DMS53 (cell line): ENCODE data around the gene KRT33A.
"Not testable (repeated sequence)": the region's sequence is repeated elsewhere in the genome, so short reads cannot be mapped to it uniquely, and the experiment has no call there.

ENCODE experiments used
- DNase-seq: peaks from one replicate; lab custom pipeline; 2025; lab: John Stamatoyannopoulos, UW

The KRT33A gene

DNA sequence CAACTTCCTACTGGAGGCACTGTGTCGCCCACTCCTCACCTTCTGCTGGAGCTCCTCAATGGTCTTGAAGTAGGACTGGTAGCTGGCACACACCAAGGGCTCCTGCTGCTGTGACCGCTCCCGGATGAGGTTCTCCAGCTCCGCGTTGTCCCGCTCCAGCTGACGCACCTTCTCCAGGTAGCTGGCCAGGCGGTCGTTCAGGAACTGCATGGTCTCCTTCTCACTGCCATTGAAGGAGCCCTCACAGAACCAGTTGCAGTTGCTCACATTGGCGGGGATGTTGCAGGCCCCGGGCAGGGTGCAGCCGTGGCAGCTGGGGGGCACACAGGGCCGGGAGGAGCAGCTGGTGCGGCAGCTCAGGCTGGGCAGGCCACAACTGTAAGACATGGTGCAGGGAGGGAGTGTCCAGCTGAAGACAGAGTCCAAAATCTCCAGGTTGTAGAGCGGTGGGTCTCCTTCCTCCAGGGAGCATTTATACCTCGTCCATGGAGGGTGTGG is at the start of gene KRT33A:
KRT33A (minus strand) TSS at position 448 of the 498 bp plus-strand sequence; CDS start at position 387, 61 bp downstream.
- DNase-seq, result not testable (repeated sequence)

DNA sequence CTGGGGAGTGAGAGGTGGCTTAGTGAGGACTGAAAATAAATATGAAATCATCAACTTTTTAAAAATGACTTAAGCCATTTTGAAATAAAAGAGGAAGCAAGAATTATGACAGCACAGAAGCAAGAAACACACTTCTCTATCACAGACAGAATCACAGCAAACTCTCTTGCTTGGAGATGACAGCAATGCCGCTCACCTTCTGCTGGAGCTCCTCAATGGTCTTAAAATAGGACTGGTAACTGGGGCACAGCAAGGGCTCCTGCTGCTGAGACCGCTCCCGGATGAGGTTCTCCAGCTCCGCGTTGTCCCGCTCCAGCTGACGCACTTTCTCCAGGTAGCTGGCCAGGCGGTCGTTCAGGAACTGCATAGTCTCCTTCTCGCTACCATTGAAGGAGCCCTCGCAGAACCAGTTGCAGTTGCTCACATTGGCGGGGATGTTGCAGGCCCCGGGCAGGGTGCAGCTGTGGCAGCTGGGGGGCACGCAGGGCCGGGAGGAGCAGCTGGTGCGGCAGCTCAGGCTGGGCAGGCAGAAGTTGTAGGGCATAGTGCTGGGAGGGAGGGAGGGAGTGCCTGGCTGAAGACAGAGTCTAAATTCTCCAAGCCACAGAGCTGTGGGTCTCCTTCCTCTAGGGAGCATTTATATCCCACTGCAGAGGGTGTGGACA is 46.5 kb upstream of the KRT33A start, which contains the start of gene KRT31:
KRT31 (minus strand) TSS at position 613 of the 665 bp plus-strand sequence; CDS start at position 544, 69 bp downstream.
- DNase-seq, result no peak

- DNase-seq, result no peak
Measured at GRCh38 chr17:41396340-41396739, 45.7 kb upstream of the KRT33A start.

GRCh38 chr17:41395611-41396010 is 45.0 kb upstream of the KRT33A start:
- DNase-seq, result no peak

- DNase-seq, result not testable (repeated sequence)
Measured at GRCh38 chr17:41395044-41395443, 44.4 kb upstream of the KRT33A start.

- no peak for DNase-seq
Measured at GRCh38 chr17:41394254-41394996, 43.8 kb upstream of the KRT33A start.

GRCh38 chr17:41393826-41394225 is 43.2 kb upstream of the KRT33A start:
- no peak for DNase-seq

- no peak for DNase-seq
Measured at GRCh38 chr17:41393294-41393693, 42.7 kb upstream of the KRT33A start.

GRCh38 chr17:41392278-41392677 is 41.6 kb upstream of the KRT33A start:
- DNase-seq, result no peak

DNA sequence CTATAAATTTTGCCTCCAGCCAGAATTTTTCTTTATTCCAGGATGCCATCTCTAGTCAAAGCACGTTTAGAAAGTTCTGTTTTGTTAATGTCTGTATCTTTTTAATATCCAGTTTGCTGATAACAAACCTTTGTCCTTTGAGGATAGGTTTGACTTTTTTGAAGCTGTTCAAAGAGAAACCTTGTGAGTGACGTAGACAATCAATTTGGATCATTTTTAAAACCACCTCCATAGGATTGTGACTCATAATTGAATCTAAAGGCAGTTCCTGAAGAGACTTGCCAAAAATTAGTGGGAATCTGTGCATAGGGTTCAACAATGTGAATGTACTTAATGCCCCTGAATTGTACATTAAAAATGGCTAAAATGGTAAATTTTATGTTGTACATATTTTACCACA is 40.9 kb upstream of the KRT33A start:
- DNase-seq, result no peak

GRCh38 chr17:41390411-41390938 is 39.8 kb upstream of the KRT33A start:
- no peak for DNase-seq

- DNase-seq, result no peak
Measured at GRCh38 chr17:41387670-41388069, 37.0 kb upstream of the KRT33A start.

DNA sequence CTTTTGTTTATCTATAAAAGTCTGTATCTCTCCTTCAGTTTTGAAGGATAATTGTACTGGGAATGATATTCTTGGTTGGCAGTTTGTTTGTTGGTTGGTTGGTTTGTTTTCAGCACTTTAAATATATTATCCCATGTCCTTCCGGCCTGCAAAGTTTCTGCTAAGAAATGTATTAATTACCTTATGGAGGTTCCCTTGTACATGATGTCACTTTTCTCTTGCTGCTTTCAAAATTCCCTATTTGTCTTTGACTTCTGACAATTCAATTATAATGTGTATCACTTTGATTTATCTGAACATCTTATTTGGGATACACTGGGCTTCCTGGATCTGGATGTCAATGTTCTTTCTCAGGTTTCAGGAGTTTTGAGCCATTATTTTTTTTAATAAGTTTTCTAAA is 35.6 kb upstream of the KRT33A start:
- no peak for DNase-seq

GRCh38 chr17:41383690-41384089 is 33.1 kb upstream of the KRT33A start:
- DNase-seq, result no peak

DNA sequence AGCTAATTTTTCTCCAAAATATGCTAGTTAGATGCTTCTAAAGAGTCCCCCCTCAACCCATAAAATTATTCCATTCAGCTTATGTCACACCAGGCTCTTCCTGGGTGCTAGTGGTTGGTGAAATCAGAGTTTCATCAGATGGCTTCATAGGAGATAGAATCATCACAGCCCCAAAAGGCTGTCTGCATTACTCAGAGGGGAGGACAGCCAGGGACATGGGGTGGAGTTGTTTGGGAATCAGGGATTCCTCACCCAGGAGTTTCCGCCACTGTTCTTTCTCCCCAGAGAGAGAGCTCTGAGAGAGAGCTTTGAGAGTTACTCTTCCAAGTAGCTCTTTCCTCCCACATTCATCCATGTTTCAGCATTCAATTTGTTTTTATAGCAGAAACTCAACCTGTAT is 31.8 kb upstream of the KRT33A start:
- DNase-seq, result no peak

- not testable (repeated sequence) for DNase-seq
Measured at GRCh38 chr17:41381943-41382342, 31.3 kb upstream of the KRT33A start, which contains the start of gene KRT34. KRT34 (minus strand) TSS chr17:41382306; CDS start chr17:41382246, 60 bp downstream.

GRCh38 chr17:41380091-41380490 is 29.5 kb upstream of the KRT33A start:
- DNase-seq, result not testable (repeated sequence)

DNA sequence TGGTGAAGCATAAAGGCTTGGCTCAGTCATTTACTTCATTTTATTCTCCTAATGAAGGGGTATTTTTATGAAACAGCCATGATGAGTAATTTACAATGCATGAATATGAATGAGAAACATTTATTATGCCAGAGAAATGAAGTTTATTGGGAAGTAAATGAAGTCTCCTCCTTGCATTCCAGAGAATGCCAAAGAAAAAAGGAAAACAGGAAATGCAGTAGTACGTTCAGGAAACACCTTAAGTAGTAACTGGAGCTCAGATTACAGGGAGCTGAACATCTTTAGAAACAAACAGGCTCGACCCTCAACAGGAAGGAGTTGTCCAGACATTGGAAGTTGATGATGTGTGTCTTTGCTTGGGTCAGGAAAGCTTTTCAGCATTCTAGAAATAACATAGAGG is 26.9 kb upstream of the KRT33A start:
- no peak for DNase-seq

DNA sequence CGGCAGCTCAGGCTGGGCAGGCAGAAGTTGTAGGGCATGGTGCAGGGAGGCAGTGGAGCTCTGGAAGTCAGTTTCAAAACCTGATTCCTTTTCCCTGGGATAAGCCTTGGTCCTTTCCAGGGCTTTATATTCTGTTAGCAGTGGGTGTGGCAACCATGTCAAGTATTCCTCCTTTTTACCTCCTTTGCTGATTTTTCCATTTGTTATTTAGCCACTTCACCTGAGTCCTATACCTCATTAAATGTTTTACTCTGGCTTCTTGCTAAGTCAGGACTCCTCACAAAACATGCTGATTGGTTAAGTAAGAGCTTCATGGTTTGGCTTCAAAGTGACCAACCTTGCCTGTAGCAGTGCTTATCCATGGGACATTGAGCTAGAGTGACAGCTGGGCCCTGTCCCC is 19.1 kb upstream of the KRT33A start, which contains the start of gene KRT33B:
KRT33B (minus strand) TSS at position 101 of the 400 bp plus-strand sequence; CDS start at position 38, 63 bp downstream.
- no peak for DNase-seq

DNA sequence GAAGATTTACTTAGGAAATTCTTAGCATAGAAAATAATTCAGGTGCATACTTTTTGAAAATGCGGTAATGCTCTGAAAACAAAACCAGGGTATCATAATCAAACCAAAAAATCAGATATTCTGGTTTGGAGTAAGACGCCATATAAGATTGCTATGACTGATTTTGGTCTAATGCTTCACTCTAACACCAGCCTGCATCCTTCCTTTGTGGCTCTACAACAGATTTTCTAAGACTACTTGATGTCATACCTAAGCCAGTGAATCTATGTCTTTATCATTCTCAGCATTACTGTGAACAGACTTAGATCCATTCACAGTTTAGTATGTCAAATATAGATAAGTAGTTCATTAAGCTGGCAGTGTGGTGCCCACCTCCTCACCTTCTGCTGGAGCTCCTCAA is 18.4 kb upstream of the KRT33A start:
- DNase-seq, result no peak

DNA sequence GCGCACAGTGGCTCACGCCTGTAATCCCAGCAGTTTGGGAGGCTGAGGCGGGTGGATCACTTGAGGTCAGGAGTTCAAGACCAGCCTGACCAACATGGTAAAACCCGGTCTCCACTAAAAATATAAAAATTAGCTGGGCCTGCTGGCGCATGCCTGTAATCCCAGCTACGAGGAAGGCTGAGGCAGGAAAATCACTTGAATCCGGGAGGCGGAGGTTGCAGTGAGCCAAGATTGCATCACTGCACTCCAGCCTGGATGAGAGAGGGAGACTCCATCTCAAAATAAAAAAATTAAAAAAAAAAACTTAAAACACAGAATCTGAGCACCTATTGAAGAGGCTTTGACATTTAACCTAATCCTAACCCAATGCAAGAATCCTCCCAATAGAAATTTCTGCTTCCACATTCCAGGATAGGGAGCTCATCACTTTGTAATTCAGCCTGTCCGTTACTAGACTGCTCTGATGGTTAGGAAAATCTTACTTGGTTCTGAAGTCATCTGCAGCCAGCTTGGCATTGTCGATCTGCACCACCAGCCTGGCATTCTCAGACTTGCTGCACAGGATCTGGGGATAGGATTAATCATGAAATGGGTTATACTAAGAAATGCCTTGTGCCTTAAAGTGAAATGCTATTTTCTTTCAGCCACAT is 16.9 kb upstream of the KRT33A start:
- no peak for DNase-seq

- no peak for DNase-seq
Measured at GRCh38 chr17:41366070-41366469, 15.4 kb upstream of the KRT33A start.
